ENCODE data around the gene UCN2. TPM values are rescaled to one million over a fixed set of nuclear protein-coding genes. Genes with fewer than 3 reads are reported as not detected.

The UCN2 gene
- total RNA-seq, 1 experiment from 2014 or later, result 0.68 TPM

- peaks cover 16 to 18% of the 10 kb centered on the region in 2 experiments for H3K4me1 Mint-ChIP-seq
- no peak for DNase-seq
- no peak overlapping the region for H2BK120ac ChIP-seq (ENCODE audit: low read depth, low read length, poor library complexity, severe bottlenecking)
- no peak overlapping the region for H2AFZ ChIP-seq (ENCODE audit: low read length)
- no peak overlapping the region for H3K4ac ChIP-seq (ENCODE audit: low read depth, low read length)
- H3K56ac ChIP-seq (ENCODE audit: insufficient read length, low read depth, low read length), result no peak overlapping the region
- no peak overlapping the region for H3K4me2 ChIP-seq (ENCODE audit: insufficient read depth, insufficient read length, low read length)
- H4K91ac ChIP-seq (ENCODE audit: insufficient read length, low read depth, low read length), result no peak overlapping the region
- no peaks in the 10 kb centered on the region for H3K27me3 Mint-ChIP-seq (ENCODE audit: low read depth)
- H3K23me2 ChIP-seq (ENCODE audit: insufficient read length, low read depth, low read length, poor library complexity, severe bottlenecking), result no peaks in the 10 kb centered on the region
- WGBS (ENCODE audit: extremely low coverage, insufficient read length, low lambda C conversion rate), result no CpG with 5 or more reads among the region's 5 CpGs
- H3K36me3 Mint-ChIP-seq (ENCODE audit: insufficient read depth in 1 of 3, low read depth in 3 of 3), result peaks cover 0 to 18% (median 0%) of the 10 kb centered on the region in 3 experiments; a peak in 3 of 7 replicates
- TF ChIP-seq, protein P1, sequence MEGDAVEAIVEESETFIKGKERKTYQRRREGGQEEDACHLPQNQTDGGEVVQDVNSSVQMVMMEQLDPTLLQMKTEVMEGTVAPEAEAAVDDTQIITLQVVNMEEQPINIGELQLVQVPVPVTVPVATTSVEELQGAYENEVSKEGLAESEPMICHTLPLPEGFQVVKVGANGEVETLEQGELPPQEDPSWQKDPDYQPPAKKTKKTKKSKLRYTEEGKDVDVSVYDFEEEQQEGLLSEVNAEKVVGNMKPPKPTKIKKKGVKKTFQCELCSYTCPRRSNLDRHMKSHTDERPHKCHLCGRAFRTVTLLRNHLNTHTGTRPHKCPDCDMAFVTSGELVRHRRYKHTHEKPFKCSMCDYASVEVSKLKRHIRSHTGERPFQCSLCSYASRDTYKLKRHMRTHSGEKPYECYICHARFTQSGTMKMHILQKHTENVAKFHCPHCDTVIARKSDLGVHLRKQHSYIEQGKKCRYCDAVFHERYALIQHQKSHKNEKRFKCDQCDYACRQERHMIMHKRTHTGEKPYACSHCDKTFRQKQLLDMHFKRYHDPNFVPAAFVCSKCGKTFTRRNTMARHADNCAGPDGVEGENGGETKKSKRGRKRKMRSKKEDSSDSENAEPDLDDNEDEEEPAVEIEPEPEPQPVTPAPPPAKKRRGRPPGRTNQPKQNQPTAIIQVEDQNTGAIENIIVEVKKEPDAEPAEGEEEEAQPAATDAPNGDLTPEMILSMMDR (conservative IDR thresholded peaks at IDR 0.05), result no peak
- H3K9me3 Mint-ChIP-seq, result no peaks in the 10 kb centered on the region; a peak in 1 of 5 replicates
- no peak overlapping the region for H2BK15ac ChIP-seq (ENCODE audit: low read depth, low read length)
- H3K27ac ChIP-seq (ENCODE audit: insufficient read length, low read depth, low read length), result no peak overlapping the region
- H3K18ac ChIP-seq (ENCODE audit: insufficient read length, low read depth, low read length), result no peak overlapping the region
- H3K79me1 ChIP-seq (ENCODE audit: insufficient read depth, low read depth, low read length, poor library complexity, severe bottlenecking), result no peaks in the 10 kb centered on the region
- H2BK20ac ChIP-seq (ENCODE audit: low read depth, low read length, poor library complexity, severe bottlenecking), result no peak overlapping the region
- H3K27ac Mint-ChIP-seq, result peak overlapping the region in 2 of 3 experiments; percentile 80 to 86; a peak in 3 of 7 replicates
- no peak overlapping the region for H4K8ac ChIP-seq (replicated peaks; ENCODE audit: insufficient read length, low read depth, low read length)
- no peak overlapping the region for H3K4me3 Mint-ChIP-seq
- no peaks in the 10 kb centered on the region for H3K79me2 ChIP-seq (ENCODE audit: insufficient read depth, low read length)
- no peaks in the 10 kb centered on the region for H3K9me3 ChIP-seq (ENCODE audit: control insufficient read depth, low read depth, low read length)
- no peak overlapping the region for H3K14ac ChIP-seq (ENCODE audit: insufficient read depth, low read length)
- H3K27me3 ChIP-seq (ENCODE audit: insufficient read depth, low read length), result no peaks in the 10 kb centered on the region
- no peak overlapping the region for H2BK5ac ChIP-seq (ENCODE audit: insufficient read length, low read length)
- no peak overlapping the region for H2BK12ac ChIP-seq (ENCODE audit: insufficient read length, low read depth, low read length)
- no peak overlapping the region for H2AK5ac ChIP-seq (ENCODE audit: insufficient read length, low read length)
- no peak overlapping the region for H3T11ph ChIP-seq (ENCODE audit: low read length)
- no peaks in the 10 kb centered on the region for H4K20me1 ChIP-seq (ENCODE audit: control insufficient read depth, insufficient read depth, insufficient read length)
- no peak overlapping the region for H3K23ac ChIP-seq (ENCODE audit: insufficient read length, low read depth, low read length)
- no peak overlapping the region for H4K5ac ChIP-seq (ENCODE audit: insufficient read length, low read depth, low read length)
- H3K4me1 ChIP-seq (ENCODE audit: insufficient read depth, low read length), result no peaks in the 10 kb centered on the region; the same call in 1 of the 2 replicates
- H3K9ac ChIP-seq (ENCODE audit: extremely low read depth, insufficient read length, low read length), result no peak overlapping the region
Observed at GRCh38 chr3:48567090-48567489, 3.5 kb upstream of the UCN2 start.
